OCI-LY7 (cell line): ENCODE results near the gene CENPP. TPM values are rescaled to one million over a fixed set of nuclear protein-coding genes. Genes with fewer than 3 reads are reported as not detected.

Experiments
- BruUV-seq: library from RNA; stranded (reverse); fragments of 400-500 nt; replicated peaks from 2 replicates; lab custom pipeline; 2021; lab: Mats Ljungman, UMichigan
- CTCF ChIA-PET: fragments of 300-600 bp; sonication (Branson Sonifier 250); formaldehyde crosslinking; loops from one replicate; lab custom pipeline; 2022; ENCODE audit warnings: antibody characterized with exemption; ENCODE audit not compliant: unreplicated experiment; lab: Charles Lee
- POLR2A ChIA-PET: fragments of 300-600 bp; sonication (Branson Sonifier 250); formaldehyde crosslinking; loops from one replicate; lab custom pipeline; 2022; ENCODE audit warnings: antibody characterized with exemption; lab: Charles Lee
- DNase-seq: peaks from one replicate; pipeline ENCODE4 v3.0.0-alpha.2; 2015; ENCODE audit warnings: low spot score
- H2AFZ ChIP-seq: fragments of 200-600 bp; sonication (generic), shearing (Covaris generic); 2 replicates; pipeline ENCODE4 v1.6.1; 2014; ENCODE audit warnings: mild to moderate bottlenecking, antibody characterized with exemption, low read length, moderate library complexity
- H3K27ac ChIP-seq: fragments of 200-600 bp; sonication (generic); 2 replicates; pipeline ENCODE4 v1.5.1; 2014; ENCODE audit warnings: mixed run types, low read depth, mild to moderate bottlenecking, moderate library complexity, low read length, inconsistent platforms; ENCODE audit not compliant: poor library complexity, severe bottlenecking
- H3K36me3 ChIP-seq: fragments of 200-600 bp; sonication (generic); 2 replicates; pipeline ENCODE4 v1.6.1; 2014; ENCODE audit warnings: mild to moderate bottlenecking, antibody characterized with exemption, low read length, moderate library complexity, mixed read lengths; ENCODE audit not compliant: insufficient read depth
- H3K4me1 ChIP-seq: fragments of 200-600 bp; sonication (generic); 2 replicates; pipeline ENCODE4 v1.5.1; 2014; ENCODE audit warnings: mild to moderate bottlenecking, low read length; ENCODE audit not compliant: insufficient read depth, poor library complexity, severe bottlenecking
- H3K4me2 ChIP-seq: fragments of 200-600 bp; sonication (generic); 2 replicates; pipeline ENCODE4 v1.6.1; 2014; ENCODE audit warnings: mild to moderate bottlenecking, low read length
- H3K4me3 ChIP-seq: fragments of 200-600 bp; sonication (generic); 2 replicates; pipeline ENCODE4 v1.5.1; 2014; ENCODE audit warnings: mild to moderate bottlenecking, low read depth, low read length; ENCODE audit not compliant: poor library complexity, severe bottlenecking
- H3K79me2 ChIP-seq: fragments of 200-600 bp; sonication (generic); 2 replicates; pipeline ENCODE4 v1.6.1; 2016; ENCODE audit warnings: low read depth, mild to moderate bottlenecking, low read length, moderate library complexity, mixed read lengths; ENCODE audit not compliant: insufficient read depth
- H3K9me2 ChIP-seq: fragments of 200-600 bp; sonication (generic); 2 replicates; pipeline ENCODE4 v1.6.1; 2016; ENCODE audit warnings: mild to moderate bottlenecking, low read length, mixed read lengths; ENCODE audit not compliant: insufficient read depth
- H3K9me3 ChIP-seq: fragments of 200-600 bp; sonication (generic); 2 replicates; pipeline ENCODE4 v1.6.1; 2014; ENCODE audit warnings: mild to moderate bottlenecking, mixed run types, low read length, mixed read lengths
- H4K20me1 ChIP-seq: fragments of 200-600 bp; sonication (generic); 2 replicates; pipeline ENCODE4 v1.6.1; 2014; ENCODE audit warnings: mild to moderate bottlenecking, antibody characterized with exemption, low read length, moderate library complexity, mixed read lengths; ENCODE audit not compliant: insufficient read depth
- CTCF ChIP-seq: fragments of 200-600 bp; sonication (generic); conservative IDR thresholded peaks from 2 replicates; pipeline ENCODE4 v1.5.1; 2014; ENCODE audit warnings: mild to moderate bottlenecking, antibody characterized with exemption, low read length, moderate library complexity, mixed read lengths
- EZH2phosphoT487 ChIP-seq: fragments of 200-600 bp; sonication (generic); IDR thresholded peaks from 2 replicates; pipeline ENCODE4 v1.6.1; 2018; ENCODE audit warnings: low read depth, borderline replicate concordance, mild to moderate bottlenecking, mixed run types, antibody characterized with exemption, low read length, moderate library complexity, mixed read lengths
- intact Hi-C: fragments of 100-400 bp; cut with micrococcal nuclease; formaldehyde crosslinking; loops from one replicate; pipeline ENCODE4 v1.10.0; 2022; ENCODE audit not compliant: unreplicated experiment
- total RNA-seq, 2 experiments: library from RNA; depleted of rRNA in 1 of 2; stranded (reverse); fragments of >200 nt in 1 of 2; shearing (Covaris generic) in 1 of 2; gene quantifications; 2 replicates each; pipeline ENCODE4 v1.2.3, GENCODE V29; 2014 to 2022

The CENPP gene
- total RNA-seq, 2 experiments from 2014 or later = 25.4 to 30.9 TPM

GRCh38 chr9:92644278-92644677 is 318.5 kb downstream of the CENPP start:
- Histone ChIP-seq H3K4me2 (no peak overlapping the region), H3K4me3 (no peak overlapping the region), H4K20me1 (no peaks in the 10 kb centered on the region), H2AFZ (no peak overlapping the region), H3K4me1 (no peaks in the 10 kb centered on the region), H3K9me2 (no peaks in the 10 kb centered on the region), H3K9me3 (no peaks in the 10 kb centered on the region), H3K27ac (no peak overlapping the region), H3K36me3 (peaks cover 79% of the 10 kb centered on the region), H3K79me2 (no peaks in the 10 kb centered on the region)
- no peak for TF ChIP-seq CTCF
- no peak for TF ChIP-seq EZH2phosphoT487
- CTCF ChIA-PET = no interaction called here
- DNase-seq = no peak
- intact Hi-C loops = no loop called here
- BruUV-seq = no TSS peak
- POLR2A ChIA-PET = interaction anchor here (0.9 kb wide), 1 partner anchor 10 kb away, joined by 3 read pairs; no protein-coding TSS in a partner anchor

- no TSS peak for BruUV-seq
- Histone ChIP-seq H4K20me1 (no peaks in the 10 kb centered on the region), H3K4me2 (no peak overlapping the region), H3K4me1 (no peaks in the 10 kb centered on the region), H3K9me3 (no peaks in the 10 kb centered on the region), H2AFZ (no peak overlapping the region), H3K27ac (no peak overlapping the region), H3K9me2 (no peaks in the 10 kb centered on the region), H3K79me2 (no peaks in the 10 kb centered on the region), H3K36me3 (peaks cover 84% of the 10 kb centered on the region), H3K4me3 (no peak overlapping the region)
- TF ChIP-seq EZH2phosphoT487 (no peak), CTCF (no peak)
- intact Hi-C loops = no loop called here
- no peak for DNase-seq
- POLR2A ChIA-PET = no interaction called here
- CTCF ChIA-PET = no interaction called here
Observed at GRCh38 chr9:92645041-92645440, 319.3 kb downstream of the CENPP start.

- intact Hi-C loops = no loop called here
- POLR2A ChIA-PET = no interaction called here
- Histone ChIP-seq H3K4me1 (no peaks in the 10 kb centered on the region), H3K4me3 (no peak overlapping the region), H3K9me3 (no peaks in the 10 kb centered on the region), H2AFZ (no peak overlapping the region), H3K79me2 (no peaks in the 10 kb centered on the region), H3K27ac (no peak overlapping the region), H3K9me2 (no peaks in the 10 kb centered on the region), H4K20me1 (no peaks in the 10 kb centered on the region), H3K36me3 (peaks cover 89% of the 10 kb centered on the region), H3K4me2 (no peak overlapping the region)
- TF ChIP-seq EZH2phosphoT487 = no peak
- CTCF ChIA-PET = no interaction called here
- no TSS peak for BruUV-seq
- DNase-seq = no peak
Observed at GRCh38 chr9:92647671-92648473, 322.1 kb downstream of the CENPP start.
